ENCODE data around the gene CACNA1B.
"Not testable (repeated sequence)": the region's sequence is repeated elsewhere in the genome, so short reads cannot be mapped to it uniquely, and the experiment has no call there.

The CACNA1B gene

GRCh38 chr9:137890768-137891587, 13.4 kb downstream of the CACNA1B start:
- not testable (repeated sequence) for DNase-seq

- DNase-seq: no peak
Measured at GRCh38 chr9:137891588-137892423, 14.2 kb downstream of the CACNA1B start.

- no peak for DNase-seq
Measured at GRCh38 chr9:137892424-137893191, 15.0 kb downstream of the CACNA1B start.

- DNase-seq: no peak
Measured at GRCh38 chr9:137893670-137894069, 16.1 kb downstream of the CACNA1B start.

GRCh38 chr9:137899551-137900360, 22.2 kb downstream of the CACNA1B start:
- DNase-seq: no peak

GRCh38 chr9:137900584-137901310, 23.2 kb downstream of the CACNA1B start:
- DNase-seq: no peak

GRCh38 chr9:137902646-137903045, 25.1 kb downstream of the CACNA1B start:
- no peak for DNase-seq

- no peak for DNase-seq
Measured at GRCh38 chr9:137905740-137906139, 28.2 kb downstream of the CACNA1B start.

GRCh38 chr9:137907776-137908175, 30.2 kb downstream of the CACNA1B start:
- DNase-seq: no peak

- DNase-seq: no peak
Measured at GRCh38 chr9:137912671-137913070, 35.1 kb downstream of the CACNA1B start.

GRCh38 chr9:137913132-137913531, 35.5 kb downstream of the CACNA1B start:
- no peak for DNase-seq

GRCh38 chr9:137913771-137914767, 36.5 kb downstream of the CACNA1B start:
- no peak for DNase-seq

- DNase-seq: no peak
Measured at GRCh38 chr9:137916540-137916939, 39.0 kb downstream of the CACNA1B start.

- DNase-seq: no peak
Measured at GRCh38 chr9:137917116-137917515, 39.5 kb downstream of the CACNA1B start.

- no peak for DNase-seq
Measured at GRCh38 chr9:137917795-137918194, 40.2 kb downstream of the CACNA1B start.

- no peak for DNase-seq
Measured at GRCh38 chr9:137918331-137919094, 40.9 kb downstream of the CACNA1B start.

- DNase-seq: no peak
Measured at GRCh38 chr9:137919095-137919465, 41.5 kb downstream of the CACNA1B start.

GRCh38 chr9:137919649-137920141, 42.1 kb downstream of the CACNA1B start:
- no peak for DNase-seq

GRCh38 chr9:137920753-137921152, 43.2 kb downstream of the CACNA1B start:
- DNase-seq: no peak

Data from NCI-H1694 treated with DMSO at 0.1 percent for 48 hours (cell line).